Panc1 (cell line): ENCODE measurements around the gene COQ8A. TPM values are rescaled to one million over a fixed set of nuclear protein-coding genes. Genes with fewer than 3 reads are reported as not detected.

Source experiments
- ATAC-seq: fragments of 200-7000 bp; cut with Tn5 transposase; 2 replicates; pipeline ENCODE4 v1.9.1; 2020; ENCODE audit warnings: mild to moderate bottlenecking, moderate library complexity
- BruUV-seq: library from RNA; stranded (reverse); fragments of 400-500 nt; replicated peaks from 2 replicates; lab custom pipeline; 2021; lab: Mats Ljungman, UMichigan
- CTCF ChIA-PET: fragments of 300-600 bp; sonication (Branson Sonifier 250); formaldehyde crosslinking; loops from one replicate; lab custom pipeline; 2022; ENCODE audit warnings: antibody characterized with exemption; lab: Charles Lee
- POLR2A ChIA-PET: fragments of 300-600 bp; sonication (Branson Sonifier 250); formaldehyde crosslinking; loops from one replicate; lab custom pipeline; 2022; ENCODE audit warnings: antibody characterized with exemption; lab: Charles Lee
- DNase-seq: peaks from one replicate; pipeline ENCODE4 v3.0.0-alpha.2; 2010; ENCODE audit warnings: low read depth, low spot score
- H3K27ac ChIP-seq: 2 replicates; pipeline ENCODE4 v1.5.1; 2011; ENCODE audit warnings: mild to moderate bottlenecking, low read length, inconsistent platforms
- H3K27me3 ChIP-seq: fragments of 200-500 bp; sonication (Bioruptor generic); 2 replicates; pipeline ENCODE4 v1.6.0; 2014; ENCODE audit warnings: low read length, inconsistent platforms; ENCODE audit not compliant: control insufficient read depth, insufficient read depth
- H3K36me3 ChIP-seq: fragments of 200-500 bp; sonication (Bioruptor generic); 2 replicates; pipeline ENCODE4 v1.5.1; 2014; ENCODE audit warnings: inconsistent platforms, mild to moderate bottlenecking, low read length, moderate library complexity; ENCODE audit not compliant: control insufficient read depth, insufficient read depth
- H3K4me1 ChIP-seq: 2 replicates; pipeline ENCODE4 v1.5.1; 2011; ENCODE audit warnings: inconsistent platforms, mild to moderate bottlenecking, low read length, moderate library complexity; ENCODE audit not compliant: control insufficient read depth, insufficient read depth
- H3K4me3 ChIP-seq, 2 experiments: 2 replicates each; pipeline ENCODE4 v1.5.1; 2011 to 2012; ENCODE audit warnings: low read depth in 2 of 2, low read length in 2 of 2, mild to moderate bottlenecking in 2 of 2, inconsistent platforms in 1 of 2, moderate library complexity in 1 of 2
- H3K9me3 ChIP-seq: fragments of 200-500 bp; sonication (Bioruptor generic); 2 replicates; pipeline ENCODE4 v1.5.1; 2014; ENCODE audit warnings: low read depth, mild to moderate bottlenecking, inconsistent platforms, low read length, moderate library complexity; ENCODE audit not compliant: control insufficient read depth, insufficient read depth
- CTCF ChIP-seq: fragments of 450-650 bp; IDR thresholded peaks from 2 replicates; pipeline ENCODE4 v1.5.1; 2017; ENCODE audit warnings: mild to moderate bottlenecking
- POLR2AphosphoS5 ChIP-seq: IDR thresholded peaks from 2 replicates; pipeline ENCODE4 v1.6.1; 2012; ENCODE audit warnings: mild to moderate bottlenecking, low read depth, low read length, moderate library complexity
- REST ChIP-seq, 2 experiments: IDR thresholded peaks; 2 replicates each; pipeline ENCODE4 v1.6.1; 2011 to 2012; ENCODE audit warnings: low read depth in 2 of 2, control low read depth in 1 of 2, low read length in 1 of 2, mild to moderate bottlenecking in 1 of 2, moderate library complexity in 1 of 2; ENCODE audit not compliant: insufficient read depth in 1 of 2
- SIN3A ChIP-seq: IDR thresholded peaks from 2 replicates; pipeline ENCODE4 v1.6.1; 2012; ENCODE audit warnings: low read depth, mild to moderate bottlenecking, low read length, moderate library complexity, borderline replicate concordance; ENCODE audit not compliant: insufficient read depth
- TCF7L2 ChIP-seq: IDR thresholded peaks from 2 replicates; pipeline ENCODE4 v1.6.1; 2011; ENCODE audit warnings: mild to moderate bottlenecking, low read depth, low read length, inconsistent platforms
- in situ Hi-C: cut with HindIII; loops from 2 replicates; pipeline ENCODE4 v1.10.0; 2016; ENCODE audit warnings: low sequenced_read_pairs, low pct_unique_long_range_greater_than_20kb
- intact Hi-C: fragments of 100-400 bp; cut with micrococcal nuclease; formaldehyde crosslinking; loops from one replicate; pipeline ENCODE4 v1.10.0; 2022; ENCODE audit not compliant: unreplicated experiment
- total RNA-seq: library from RNA; stranded (reverse); gene quantifications from one replicate; pipeline ENCODE4 v1.2.1, GENCODE V29; 2021; ENCODE audit not compliant: unreplicated experiment

Gene COQ8A
- total RNA-seq, 1 experiment from 2014 or later, result 15.1 TPM

GRCh38 chr1:226975259-226976250 lies 35.5 kb downstream of the COQ8A start:
- BruUV-seq, result no TSS peak
- Histone ChIP-seq H3K27ac (no peak overlapping the region), H3K9me3 (no peaks in the 10 kb centered on the region), H3K4me3 (no peak overlapping the region), H3K36me3 (no peaks in the 10 kb centered on the region), H3K4me1 (no peaks in the 10 kb centered on the region; the same call in 1 of the 2 replicates), H3K27me3 (no peaks in the 10 kb centered on the region)
- ATAC-seq (no peak), DNase-seq (no peak)
- POLR2A ChIA-PET, result no interaction called here
- intact Hi-C loops (no loop called here), in situ Hi-C loops (no loop called here)
- no peak for TF ChIP-seq TCF7L2
- TF ChIP-seq REST (IDR thresholded peaks at IDR 0.05; ENCODE audit: insufficient read depth in 1 of 2, low read depth in 2 of 2, low read length in 1 of 2), result no peak
- no peak for TF ChIP-seq SIN3A
- TF ChIP-seq CTCF, result no peak
- no peak for TF ChIP-seq POLR2AphosphoS5
- CTCF ChIA-PET, result no interaction called here

- no peaks in the 10 kb centered on the region for H3K9me3 ChIP-seq
- ATAC-seq, result no peak
- intact Hi-C loops (no loop called here), in situ Hi-C loops (no loop called here)
- no peaks in the 10 kb centered on the region for H3K36me3 ChIP-seq
- no peak for DNase-seq
- CTCF ChIA-PET, result no interaction called here
- H3K27me3 ChIP-seq, result no peaks in the 10 kb centered on the region
- TF ChIP-seq REST (IDR thresholded peaks at IDR 0.05; ENCODE audit: insufficient read depth in 1 of 2, low read depth in 2 of 2, low read length in 1 of 2) (no peak), SIN3A (no peak), POLR2AphosphoS5 (no peak), CTCF (no peak), TCF7L2 (no peak)
- no peaks in the 10 kb centered on the region; the same call in 1 of the 2 replicates for H3K4me1 ChIP-seq
- no peak overlapping the region for H3K4me3 ChIP-seq
- POLR2A ChIA-PET, result no interaction called here
- H3K27ac ChIP-seq, result no peak overlapping the region
- BruUV-seq, result no TSS peak
Observed at GRCh38 chr1:226976276-226976977, 36.3 kb downstream of the COQ8A start.
